GM18502 (cell line): Measurements from ENCODE around the gene ARID1B.
A peak's percentile ranks its signal among the peaks of the same experiment; 100 is the strongest.

Experiments used
- ATAC-seq: cut with Tn5 transposase; IDR thresholded peaks from one replicate; pipeline ENCODE4 v1.9.1; 2021; ENCODE audit warnings: mild to moderate bottlenecking; ENCODE audit not compliant: unreplicated experiment, poor library complexity

ARID1B gene

GRCh38 chr6:156899071-156899470 is 121.9 kb downstream of the ARID1B start:
- no peak for ATAC-seq

GRCh38 chr6:156899532-156900135 is 122.5 kb downstream of the ARID1B start:
- no peak for ATAC-seq

GRCh38 chr6:156900292-156900691 is 123.1 kb downstream of the ARID1B start:
- no peak for ATAC-seq

- no peak for ATAC-seq
These were observed 124.3 kb downstream of the ARID1B start for GRCh38 chr6:156901309-156902019.

GRCh38 chr6:156902782-156903181 is 125.6 kb downstream of the ARID1B start:
- no peak for ATAC-seq

- no peak for ATAC-seq
These were observed 127.2 kb downstream of the ARID1B start for GRCh38 chr6:156904176-156904967.

- no peak for ATAC-seq
These were observed 128.6 kb downstream of the ARID1B start for GRCh38 chr6:156905801-156906200.

- ATAC-seq = no peak
These were observed 129.3 kb downstream of the ARID1B start for GRCh38 chr6:156906451-156906850.

GRCh38 chr6:156909212-156910010 is 132.2 kb downstream of the ARID1B start:
- ATAC-seq = no peak

- ATAC-seq = no peak
These were observed 132.8 kb downstream of the ARID1B start for GRCh38 chr6:156910011-156910334.

GRCh38 chr6:156910938-156911337 is 133.8 kb downstream of the ARID1B start:
- no peak for ATAC-seq

- ATAC-seq = no peak
These were observed 134.4 kb downstream of the ARID1B start for GRCh38 chr6:156911581-156911980.

- ATAC-seq = no peak
These were observed 135.3 kb downstream of the ARID1B start for GRCh38 chr6:156912431-156912830.

- ATAC-seq = no peak
These were observed 137.0 kb downstream of the ARID1B start for GRCh38 chr6:156914181-156914580.

- peak; percentile 51 for ATAC-seq
These were observed 139.1 kb downstream of the ARID1B start for GRCh38 chr6:156916130-156916801.

- peak; percentile 83 for ATAC-seq
These were observed 140.0 kb downstream of the ARID1B start for GRCh38 chr6:156917213-156917612.

- ATAC-seq = no peak
These were observed 141.5 kb downstream of the ARID1B start for GRCh38 chr6:156918647-156919046.

GRCh38 chr6:156919370-156919769 is 142.2 kb downstream of the ARID1B start:
- ATAC-seq = no peak

GRCh38 chr6:156919814-156920369 is 142.7 kb downstream of the ARID1B start:
- ATAC-seq = no peak

- no peak for ATAC-seq
These were observed 147.1 kb downstream of the ARID1B start for GRCh38 chr6:156924246-156924645.
